Activated T-cell treated with anti-CD3 and anti-CD28 coated beads, Interleukin-2, amount 50 U/mL, for 4 hours (primary cell): ENCODE data around the gene FUCA1. TPM values are rescaled to one million over a fixed set of nuclear protein-coding genes. Genes with fewer than 3 reads are reported as not detected.

Source experiments
- ATAC-seq, 2 donors: fragments of 200-7000 bp; cut with Tn5 transposase; one replicate each; pipeline ENCODE4 v1.10.0; 2021
- DNase-seq: peaks from one replicate; pipeline ENCODE4 v3.0.0-alpha.2; 2020
- H3K27me3 Mint-ChIP-seq: one replicate; pipeline ENCODE4 v1.8.0; 2021; ENCODE audit warnings: low read depth, mixed read lengths
- H3K36me3 Mint-ChIP-seq: one replicate; pipeline ENCODE4 v1.8.0; 2022; ENCODE audit warnings: mixed read lengths; ENCODE audit not compliant: insufficient read depth
- H3K4me1 Mint-ChIP-seq: one replicate; pipeline ENCODE4 v1.8.0; 2021; ENCODE audit warnings: low read depth, mixed read lengths
- H3K4me3 Mint-ChIP-seq: one replicate; pipeline ENCODE4 v1.8.0; 2021; ENCODE audit warnings: mild to moderate bottlenecking, moderate library complexity, mixed read lengths
- H3K9me3 Mint-ChIP-seq: one replicate; pipeline ENCODE4 v1.8.0; 2021; ENCODE audit warnings: mixed read lengths
- total RNA-seq, 3 donors: library from RNA; stranded (reverse); gene quantifications; one replicate each; pipeline ENCODE4 v1.2.1, GENCODE V29; 2021

FUCA1 gene
- total RNA-seq, 3 donors from 2014 or later, result 4.8 to 6.0 (median 5.5) TPM

DNA sequence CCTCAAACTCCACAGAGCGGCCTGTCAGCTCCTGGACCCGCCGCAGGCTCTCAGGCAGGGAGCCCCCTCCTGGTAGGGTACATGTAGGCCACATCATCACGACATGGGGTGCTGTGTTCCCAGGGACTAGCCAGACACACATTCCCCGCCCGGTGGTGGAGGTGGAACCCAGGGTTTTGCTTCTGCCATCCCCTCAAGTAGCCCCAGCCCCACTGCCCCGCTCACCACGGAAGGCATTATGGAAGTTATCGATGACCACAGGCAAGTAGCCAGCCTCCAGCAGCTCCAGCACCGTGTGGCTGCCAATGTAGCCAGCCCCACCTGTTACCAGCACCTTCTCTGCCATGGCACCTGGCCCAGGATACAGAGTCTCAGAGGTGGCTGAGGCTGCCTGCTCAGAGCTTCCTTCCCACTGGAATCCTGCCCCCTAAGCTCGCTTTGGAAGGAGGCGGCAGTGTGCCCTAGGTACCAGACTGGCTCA is 69.4 kb downstream of the FUCA1 start:
- peaks cover 4% of the 10 kb centered on the region for H3K36me3 Mint-ChIP-seq
- no peaks in the 10 kb centered on the region for H3K9me3 Mint-ChIP-seq
- H3K4me1 Mint-ChIP-seq, result peaks cover 16% of the 10 kb centered on the region
- H3K27me3 Mint-ChIP-seq, result no peaks in the 10 kb centered on the region
- ATAC-seq (no peak), DNase-seq (no peak)
- peak overlapping the region; percentile 91 for H3K4me3 Mint-ChIP-seq

DNA sequence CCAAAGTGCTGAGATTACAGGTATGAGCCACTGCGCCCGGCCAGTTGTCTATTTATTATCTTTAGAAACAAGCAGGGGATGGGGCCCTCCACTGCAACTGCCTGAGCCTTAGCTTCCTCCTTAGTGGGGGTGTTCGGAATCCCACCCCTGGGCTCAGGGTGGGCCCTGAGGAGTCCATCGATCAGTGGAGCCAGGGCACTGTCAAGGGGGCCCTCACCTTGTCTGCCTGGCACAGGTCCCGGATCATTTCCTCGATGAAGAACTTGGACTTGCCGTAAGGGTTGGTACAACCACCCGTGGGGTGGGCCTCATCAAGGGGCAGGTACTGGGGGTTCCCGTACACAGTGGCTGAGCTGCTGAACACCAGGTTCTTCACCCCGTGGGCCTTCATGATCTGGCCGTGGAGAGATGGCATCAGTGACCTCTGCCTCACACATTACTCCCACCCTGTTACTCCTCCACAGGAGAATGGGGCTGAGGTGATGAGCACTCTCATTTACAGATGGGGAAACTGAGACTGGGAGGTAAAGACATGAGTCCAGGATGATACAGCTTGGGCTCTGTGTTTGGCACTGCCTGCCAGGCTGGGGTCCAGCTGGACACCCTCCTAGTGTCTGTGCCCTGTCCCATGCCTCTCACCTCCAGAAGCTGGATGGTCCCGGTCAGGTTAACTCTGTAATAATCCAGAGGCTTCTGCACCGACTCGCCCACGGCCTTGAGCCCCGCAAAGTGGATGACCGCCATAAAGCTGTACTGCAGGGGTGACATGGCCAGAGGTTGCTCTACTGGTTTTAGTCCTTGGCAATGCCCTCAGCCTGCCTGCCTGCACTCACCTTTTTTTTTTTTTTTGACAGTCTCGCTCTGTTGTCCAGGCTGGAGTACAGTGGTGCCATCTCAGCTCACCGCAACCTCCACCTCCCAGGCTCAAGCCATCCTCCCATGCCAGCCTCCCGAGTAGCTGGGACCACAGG is 70.3 kb downstream of the FUCA1 start:
- H3K9me3 Mint-ChIP-seq, result no peaks in the 10 kb centered on the region
- H3K27me3 Mint-ChIP-seq, result no peaks in the 10 kb centered on the region
- peaks cover 19% of the 10 kb centered on the region for H3K4me1 Mint-ChIP-seq
- DNase-seq, result no peak
- ATAC-seq, result no peak
- H3K4me3 Mint-ChIP-seq, result no peak overlapping the region
- peaks cover 4% of the 10 kb centered on the region for H3K36me3 Mint-ChIP-seq

- Mint-ChIP-seq H3K4me1 (peaks cover 23% of the 10 kb centered on the region), H3K9me3 (no peaks in the 10 kb centered on the region), H3K4me3 (no peak overlapping the region), H3K36me3 (peaks cover 4% of the 10 kb centered on the region), H3K27me3 (no peaks in the 10 kb centered on the region)
- no peak for DNase-seq
- no peak for ATAC-seq
Measured at GRCh38 chr1:23796466-23797271, 71.4 kb downstream of the FUCA1 start.

DNA sequence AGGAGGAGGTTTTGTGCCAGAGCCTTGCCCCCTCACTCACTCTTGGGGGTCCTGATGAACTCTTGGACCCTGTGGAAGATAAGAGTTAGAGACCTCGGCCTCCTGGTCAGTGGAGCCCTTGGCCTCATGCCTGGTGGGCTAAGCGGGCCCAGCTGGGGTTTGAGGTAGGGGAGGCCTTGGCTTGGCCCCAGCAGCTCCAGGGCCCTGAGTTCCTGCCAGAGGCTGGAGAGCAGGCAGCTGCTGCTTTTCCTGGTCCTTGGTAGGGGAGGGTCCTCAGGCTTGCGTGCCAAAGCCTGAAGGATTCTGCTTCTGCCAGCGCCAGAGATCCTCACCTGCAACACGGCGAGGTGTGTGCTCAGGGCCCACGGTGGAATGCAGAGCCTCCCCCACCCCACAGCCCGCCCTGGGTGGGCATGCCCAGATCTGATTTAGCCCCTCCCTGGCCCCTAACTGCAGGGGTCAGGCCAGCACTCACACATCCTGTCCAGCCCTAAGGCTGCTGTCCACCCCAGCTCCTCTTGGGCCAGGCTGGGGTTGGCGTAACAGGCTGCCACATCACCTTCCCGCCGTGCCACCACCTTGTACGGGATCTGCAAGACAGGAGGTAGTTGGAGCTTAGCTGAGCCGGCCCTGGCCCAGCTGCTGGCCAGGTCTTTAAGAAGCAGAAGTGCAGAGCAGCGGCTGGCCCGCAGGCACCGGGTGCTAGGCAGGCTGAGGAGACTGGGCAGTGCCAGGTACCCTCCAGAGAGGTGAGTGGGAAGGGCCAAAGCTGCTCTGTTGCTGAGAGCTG is 72.2 kb downstream of the FUCA1 start:
- DNase-seq (no peak), ATAC-seq (no peak)
- no peak overlapping the region for H3K4me3 Mint-ChIP-seq
- H3K36me3 Mint-ChIP-seq, result peaks cover 4% of the 10 kb centered on the region
- H3K27me3 Mint-ChIP-seq, result no peaks in the 10 kb centered on the region
- H3K9me3 Mint-ChIP-seq, result no peaks in the 10 kb centered on the region
- peaks cover 24% of the 10 kb centered on the region for H3K4me1 Mint-ChIP-seq

Other genes with a start within 250 kb of the FUCA1 start
- gene RPL11, start 176.5 kb downstream of the FUCA1 start, total RNA-seq, result 1,000 to 10,000 TPM; 1,397 to 1,476 (median 1,425) TPM
- 10 to 100 TPM; 61.9 to 69.8 (median 67.1) TPM for gene ELOA, start 124.8 kb downstream of the FUCA1 start, total RNA-seq
- gene PITHD1, start 89.9 kb downstream of the FUCA1 start, total RNA-seq, result 100 to 1,000 TPM; 125 to 128 (median 126) TPM
- gene LYPLA2, start 77.1 kb downstream of the FUCA1 start, total RNA-seq, result 100 to 1,000 TPM; 132 to 146 (median 134) TPM
- 10 to 100 TPM; 55.9 to 65.3 (median 62.4) TPM for gene GALE, start 67.5 kb downstream of the FUCA1 start, total RNA-seq
- 10 to 100 TPM; 10.5 to 11.1 (median 11.0) TPM for gene HMGCL, start 42.9 kb downstream of the FUCA1 start, total RNA-seq
- gene CNR2, start 45.1 kb upstream of the FUCA1 start, total RNA-seq, result under 1 TPM; 0.05 to 0.24 (median 0.10) TPM
- gene PNRC2, start 91.5 kb upstream of the FUCA1 start, total RNA-seq, result 100 to 1,000 TPM; 168 to 179 (median 168) TPM
- 100 to 1,000 TPM; 238 to 250 (median 241) TPM for gene SRSF10, start 112.0 kb upstream of the FUCA1 start, total RNA-seq
- not detected for gene MYOM3, start 243.8 kb upstream of the FUCA1 start, total RNA-seq